ENCODE data around the gene SLC66A3.

DNA sequence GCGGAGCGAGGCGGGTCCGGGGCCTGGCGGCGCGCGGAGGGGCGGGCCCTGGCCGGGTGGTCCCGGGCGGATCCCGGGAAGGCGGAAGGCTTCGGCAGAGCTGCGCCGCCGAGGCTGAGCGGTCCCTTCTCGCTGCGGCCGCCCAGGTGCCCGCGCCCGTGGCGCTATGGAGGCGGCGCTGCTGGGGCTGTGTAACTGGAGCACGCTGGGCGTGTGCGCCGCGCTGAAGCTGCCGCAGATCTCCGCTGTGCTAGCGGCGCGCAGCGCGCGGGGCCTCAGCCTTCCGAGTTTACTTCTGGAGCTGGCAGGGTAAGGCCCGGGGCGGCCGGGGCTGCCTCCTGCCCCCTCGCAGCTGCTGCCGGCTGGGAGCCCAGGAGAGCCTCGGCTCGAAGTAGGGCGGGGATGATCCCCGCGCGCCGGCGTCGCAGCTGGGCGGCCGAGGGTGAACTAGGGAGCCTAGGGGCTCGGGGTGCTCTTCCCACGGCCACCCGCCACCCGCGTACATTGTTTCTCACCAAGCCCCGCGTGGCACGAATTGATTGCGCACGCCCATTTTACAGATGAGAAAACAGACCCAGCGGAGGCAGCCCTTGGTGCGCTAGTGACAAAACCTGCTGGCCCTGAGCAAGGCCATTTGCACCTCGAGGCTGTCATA is at the start of gene SLC66A3:
- TF ChIP-seq POLR2A (IDR thresholded peaks at IDR 0.05): peak; percentile 77
- TF ChIP-seq, protein P1, sequence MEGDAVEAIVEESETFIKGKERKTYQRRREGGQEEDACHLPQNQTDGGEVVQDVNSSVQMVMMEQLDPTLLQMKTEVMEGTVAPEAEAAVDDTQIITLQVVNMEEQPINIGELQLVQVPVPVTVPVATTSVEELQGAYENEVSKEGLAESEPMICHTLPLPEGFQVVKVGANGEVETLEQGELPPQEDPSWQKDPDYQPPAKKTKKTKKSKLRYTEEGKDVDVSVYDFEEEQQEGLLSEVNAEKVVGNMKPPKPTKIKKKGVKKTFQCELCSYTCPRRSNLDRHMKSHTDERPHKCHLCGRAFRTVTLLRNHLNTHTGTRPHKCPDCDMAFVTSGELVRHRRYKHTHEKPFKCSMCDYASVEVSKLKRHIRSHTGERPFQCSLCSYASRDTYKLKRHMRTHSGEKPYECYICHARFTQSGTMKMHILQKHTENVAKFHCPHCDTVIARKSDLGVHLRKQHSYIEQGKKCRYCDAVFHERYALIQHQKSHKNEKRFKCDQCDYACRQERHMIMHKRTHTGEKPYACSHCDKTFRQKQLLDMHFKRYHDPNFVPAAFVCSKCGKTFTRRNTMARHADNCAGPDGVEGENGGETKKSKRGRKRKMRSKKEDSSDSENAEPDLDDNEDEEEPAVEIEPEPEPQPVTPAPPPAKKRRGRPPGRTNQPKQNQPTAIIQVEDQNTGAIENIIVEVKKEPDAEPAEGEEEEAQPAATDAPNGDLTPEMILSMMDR (IDR thresholded peaks at IDR 0.05): no peak

Data from testis (tissue), 2 donors.